ENCODE results near the gene DBET.
"Not testable (repeated sequence)": the region's sequence is repeated elsewhere in the genome, so short reads cannot be mapped to it uniquely, and the experiment has no call there.

Gene DBET

DNA sequence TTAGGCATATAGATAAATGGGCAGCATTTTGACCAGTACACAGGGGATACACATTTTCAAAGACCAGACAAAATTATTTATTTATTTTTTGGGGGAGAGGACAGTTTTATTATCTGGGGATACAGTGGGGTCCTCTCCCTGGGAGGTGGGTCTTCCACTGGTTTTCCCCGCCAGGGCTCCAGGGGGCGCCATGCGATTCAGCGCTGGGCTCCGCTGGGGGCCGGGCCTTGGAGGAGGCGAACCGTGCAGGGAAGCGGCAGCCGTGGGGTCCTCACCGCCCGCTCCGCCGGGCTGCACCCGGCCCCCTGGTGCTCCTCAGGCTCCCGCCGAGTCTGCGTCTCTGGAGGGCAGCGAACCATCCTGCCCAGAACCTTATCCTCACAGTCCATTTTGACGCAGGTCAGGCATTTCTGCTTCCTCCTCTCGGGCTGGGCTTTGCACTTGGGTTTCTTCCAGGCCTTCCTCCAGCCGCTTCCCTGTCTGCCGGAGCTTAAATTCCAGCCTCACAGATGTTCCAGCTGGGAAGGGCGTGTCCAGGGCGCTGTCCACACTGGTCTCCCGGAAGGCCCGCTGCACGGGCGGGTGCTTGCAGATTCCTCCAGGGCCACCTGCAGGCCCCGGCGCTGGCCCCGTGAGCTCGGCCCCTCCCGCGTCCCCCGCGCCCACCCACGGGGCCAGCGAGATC, 26.5 kb upstream of the DBET start:
- not testable (repeated sequence) for H3K4me2 ChIP-seq (ENCODE audit: insufficient read depth, low read length, poor library complexity, severe bottlenecking); H2BK120ac ChIP-seq (ENCODE audit: low read depth, low read length); H2AK5ac ChIP-seq (ENCODE audit: low read depth, low read length); H4K91ac ChIP-seq (ENCODE audit: low read depth, low read length, poor library complexity); H3K23ac ChIP-seq (ENCODE audit: low read depth, low read length, poor library complexity); H2BK15ac ChIP-seq (ENCODE audit: low read length); H4K8ac ChIP-seq (ENCODE audit: low read depth, low read length); H3K9me3 ChIP-seq (replicated peaks in 1 of 2; ENCODE audit: control insufficient read depth in 2 of 2, insufficient read depth in 1 of 2, low read depth in 1 of 2, low read length in 2 of 2); H3K4ac ChIP-seq (ENCODE audit: low read length); H3K4me3 ChIP-seq (ENCODE audit: low read length in 2 of 2); H3K9ac ChIP-seq (ENCODE audit: low read depth, low read length, poor library complexity); H3K27ac ChIP-seq (replicated peaks; ENCODE audit: low read length); H3K27me3 ChIP-seq (ENCODE audit: control insufficient read depth in 3 of 3, insufficient read depth in 3 of 3, low read depth in 1 of 3, low read length in 3 of 3); H3K18ac ChIP-seq (ENCODE audit: low read length); H3K4me1 ChIP-seq (ENCODE audit: control insufficient read depth in 2 of 2, insufficient read depth in 1 of 2, low read depth in 1 of 2, low read length in 2 of 2); H3K36me3 ChIP-seq (replicated peaks in 1 of 2; ENCODE audit: control insufficient read depth in 2 of 2, insufficient read depth in 2 of 2, low read length in 2 of 2); H2AFZ ChIP-seq (ENCODE audit: low read length); H3K14ac ChIP-seq (ENCODE audit: low read length); H2BK12ac ChIP-seq (ENCODE audit: low read length); H2BK5ac ChIP-seq (ENCODE audit: low read length); DNase-seq (ENCODE audit: low spot score); H3K79me1 ChIP-seq (ENCODE audit: low read depth, low read length)
- whole genome bisulfite sequencing, 2 donors (ENCODE audit: extremely low coverage in 2 of 2, insufficient read length in 2 of 2, insufficient replicate concordance in 1 of 2): no CpG with 5 or more reads among the region's 39 CpGs

DNA sequence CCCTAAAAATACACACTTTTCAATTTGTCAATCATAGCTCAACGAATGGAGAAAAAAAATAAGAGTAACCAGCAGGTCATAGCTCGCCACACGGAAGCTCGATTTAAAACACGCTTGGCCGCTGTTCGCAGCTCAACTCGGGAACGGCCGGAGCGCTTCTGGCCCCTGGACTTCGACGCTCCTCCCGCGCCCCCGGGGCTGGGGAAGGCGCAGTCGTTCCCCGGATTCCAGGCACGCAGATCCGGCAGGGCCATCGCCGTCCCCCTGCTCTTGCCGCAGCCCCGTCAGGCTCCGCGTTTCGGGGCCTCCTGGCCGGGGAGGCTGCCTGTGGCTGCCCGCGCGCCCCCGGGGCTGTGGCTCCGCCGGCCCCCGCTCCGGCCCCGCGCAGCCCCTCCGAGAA, 23.4 kb upstream of the DBET start:
- H3K23ac ChIP-seq (ENCODE audit: low read depth, low read length, poor library complexity); DNase-seq (ENCODE audit: low spot score); H3K79me1 ChIP-seq (ENCODE audit: low read depth, low read length); H3K4me1 ChIP-seq (ENCODE audit: control insufficient read depth in 2 of 2, insufficient read depth in 1 of 2, low read depth in 1 of 2, low read length in 2 of 2); H2BK120ac ChIP-seq (ENCODE audit: low read depth, low read length); H2AFZ ChIP-seq (ENCODE audit: low read length); H3K4me2 ChIP-seq (ENCODE audit: insufficient read depth, low read length, poor library complexity, severe bottlenecking); H3K4ac ChIP-seq (ENCODE audit: low read length); H2AK5ac ChIP-seq (ENCODE audit: low read depth, low read length); H4K8ac ChIP-seq (ENCODE audit: low read depth, low read length); H2BK15ac ChIP-seq (ENCODE audit: low read length); H2BK12ac ChIP-seq (ENCODE audit: low read length); H3K18ac ChIP-seq (ENCODE audit: low read length); H3K27ac ChIP-seq (replicated peaks; ENCODE audit: low read length); H3K14ac ChIP-seq (ENCODE audit: low read length); H3K9me3 ChIP-seq (replicated peaks in 1 of 2; ENCODE audit: control insufficient read depth in 2 of 2, insufficient read depth in 1 of 2, low read depth in 1 of 2, low read length in 2 of 2); H3K36me3 ChIP-seq (replicated peaks in 1 of 2; ENCODE audit: control insufficient read depth in 2 of 2, insufficient read depth in 2 of 2, low read length in 2 of 2); H3K4me3 ChIP-seq (ENCODE audit: low read length in 2 of 2); H3K9ac ChIP-seq (ENCODE audit: low read depth, low read length, poor library complexity); H3K27me3 ChIP-seq (ENCODE audit: control insufficient read depth in 3 of 3, insufficient read depth in 3 of 3, low read depth in 1 of 3, low read length in 3 of 3); H2BK5ac ChIP-seq (ENCODE audit: low read length); H4K91ac ChIP-seq (ENCODE audit: low read depth, low read length, poor library complexity): not testable (repeated sequence)
- no CpG with 5 or more reads among the region's 40 CpGs for WGBS, 2 donors (ENCODE audit: extremely low coverage in 2 of 2, insufficient read length in 2 of 2, insufficient replicate concordance in 1 of 2)

DNA sequence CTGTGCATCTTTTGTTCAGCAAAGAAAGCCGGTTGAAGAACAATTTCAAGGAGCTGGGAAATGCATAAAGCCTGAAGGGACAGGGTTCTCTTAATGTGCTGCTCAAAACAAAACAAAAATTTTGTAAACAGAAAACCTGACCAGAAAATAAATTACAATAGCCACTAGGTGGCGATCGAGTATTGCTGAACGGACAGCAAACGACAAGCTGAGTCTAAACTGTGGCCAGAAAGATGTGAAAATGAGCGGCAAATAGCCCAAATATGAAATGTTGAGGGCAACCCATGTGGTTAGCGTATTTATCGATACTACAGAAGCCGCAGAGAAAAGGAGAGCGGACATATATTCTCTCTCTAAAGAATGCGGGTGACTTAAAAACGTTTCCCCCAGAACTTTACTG, 16.7 kb upstream of the DBET start:
- H2AK5ac ChIP-seq (ENCODE audit: low read depth, low read length); H3K9ac ChIP-seq (ENCODE audit: low read depth, low read length, poor library complexity); H3K18ac ChIP-seq (ENCODE audit: low read length); H3K4ac ChIP-seq (ENCODE audit: low read length); H3K36me3 ChIP-seq (replicated peaks in 1 of 2; ENCODE audit: control insufficient read depth in 2 of 2, insufficient read depth in 2 of 2, low read length in 2 of 2); H2BK12ac ChIP-seq (ENCODE audit: low read length); DNase-seq (ENCODE audit: low spot score); H2BK5ac ChIP-seq (ENCODE audit: low read length); H3K4me3 ChIP-seq (ENCODE audit: low read length in 2 of 2); H4K8ac ChIP-seq (ENCODE audit: low read depth, low read length); H2AFZ ChIP-seq (ENCODE audit: low read length); H2BK120ac ChIP-seq (ENCODE audit: low read depth, low read length); H3K14ac ChIP-seq (ENCODE audit: low read length); H3K4me1 ChIP-seq (ENCODE audit: control insufficient read depth in 2 of 2, insufficient read depth in 1 of 2, low read depth in 1 of 2, low read length in 2 of 2); H4K91ac ChIP-seq (ENCODE audit: low read depth, low read length, poor library complexity); H3K27me3 ChIP-seq (ENCODE audit: control insufficient read depth in 3 of 3, insufficient read depth in 3 of 3, low read depth in 1 of 3, low read length in 3 of 3); H3K23ac ChIP-seq (ENCODE audit: low read depth, low read length, poor library complexity); H3K9me3 ChIP-seq (replicated peaks in 1 of 2; ENCODE audit: control insufficient read depth in 2 of 2, insufficient read depth in 1 of 2, low read depth in 1 of 2, low read length in 2 of 2); H3K27ac ChIP-seq (replicated peaks; ENCODE audit: low read length); H3K4me2 ChIP-seq (ENCODE audit: insufficient read depth, low read length, poor library complexity, severe bottlenecking); H3K79me1 ChIP-seq (ENCODE audit: low read depth, low read length); H2BK15ac ChIP-seq (ENCODE audit: low read length): not testable (repeated sequence)
- WGBS, 2 donors (ENCODE audit: extremely low coverage in 2 of 2, insufficient read length in 2 of 2, insufficient replicate concordance in 1 of 2): no CpG with 5 or more reads among the region's 12 CpGs

DNA sequence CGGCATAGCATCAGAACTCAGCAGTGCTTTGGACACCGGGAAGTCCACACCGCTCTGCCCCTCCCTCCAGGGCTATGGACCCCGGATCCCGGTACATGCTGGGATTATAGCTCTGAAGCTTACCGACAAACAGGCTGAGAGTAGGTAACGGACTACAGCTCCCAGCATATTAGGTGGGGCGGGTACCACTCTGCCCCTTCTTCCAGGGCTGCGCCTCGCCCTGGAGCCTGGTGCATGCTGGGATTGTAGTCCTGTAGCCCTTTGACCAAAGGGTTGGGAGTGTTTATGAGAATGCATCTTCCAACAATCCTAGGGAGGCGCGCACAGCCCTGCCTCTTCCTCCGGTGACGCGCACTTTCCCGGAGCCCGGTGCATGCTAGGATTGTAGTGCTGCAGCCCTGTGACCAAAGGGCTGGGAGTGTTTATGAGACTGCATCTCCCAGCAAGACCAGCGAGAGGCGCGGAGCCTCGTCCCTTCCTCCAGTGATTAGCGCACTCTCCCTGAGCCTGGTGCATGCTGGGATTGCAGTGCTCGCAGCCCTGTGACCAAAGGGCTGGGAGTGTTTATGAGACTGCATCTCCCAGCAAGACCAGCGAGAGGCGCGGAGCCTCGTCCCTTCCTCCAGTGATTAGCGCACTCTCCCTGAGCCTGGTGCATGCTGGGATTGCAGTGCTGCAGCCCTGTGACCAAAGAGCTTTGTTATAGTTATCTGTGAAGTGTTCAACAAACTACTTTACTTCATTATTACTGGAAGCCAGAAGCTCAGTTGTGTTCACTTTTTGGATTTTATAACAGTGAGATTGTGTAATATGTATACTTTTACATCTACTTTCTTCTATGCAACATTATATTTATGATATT, 14.7 kb upstream of the DBET start:
- H4K8ac ChIP-seq (ENCODE audit: low read depth, low read length); H2AK5ac ChIP-seq (ENCODE audit: low read depth, low read length); H2BK120ac ChIP-seq (ENCODE audit: low read depth, low read length); H3K9me3 ChIP-seq (replicated peaks in 1 of 2; ENCODE audit: control insufficient read depth in 2 of 2, insufficient read depth in 1 of 2, low read depth in 1 of 2, low read length in 2 of 2); H3K27ac ChIP-seq (replicated peaks; ENCODE audit: low read length); H3K18ac ChIP-seq (ENCODE audit: low read length); H2AFZ ChIP-seq (ENCODE audit: low read length); H2BK15ac ChIP-seq (ENCODE audit: low read length); H4K91ac ChIP-seq (ENCODE audit: low read depth, low read length, poor library complexity); H2BK12ac ChIP-seq (ENCODE audit: low read length); H3K27me3 ChIP-seq (ENCODE audit: control insufficient read depth in 3 of 3, insufficient read depth in 3 of 3, low read depth in 1 of 3, low read length in 3 of 3); H3K23ac ChIP-seq (ENCODE audit: low read depth, low read length, poor library complexity); H3K4me1 ChIP-seq (ENCODE audit: control insufficient read depth in 2 of 2, insufficient read depth in 1 of 2, low read depth in 1 of 2, low read length in 2 of 2); H3K79me1 ChIP-seq (ENCODE audit: low read depth, low read length); DNase-seq (ENCODE audit: low spot score); H3K4ac ChIP-seq (ENCODE audit: low read length); H2BK5ac ChIP-seq (ENCODE audit: low read length); H3K9ac ChIP-seq (ENCODE audit: low read depth, low read length, poor library complexity); H3K14ac ChIP-seq (ENCODE audit: low read length); H3K36me3 ChIP-seq (replicated peaks in 1 of 2; ENCODE audit: control insufficient read depth in 2 of 2, insufficient read depth in 2 of 2, low read length in 2 of 2); H3K4me3 ChIP-seq (ENCODE audit: low read length in 2 of 2); H3K4me2 ChIP-seq (ENCODE audit: insufficient read depth, low read length, poor library complexity, severe bottlenecking): not testable (repeated sequence)
- WGBS, 2 donors (ENCODE audit: extremely low coverage in 2 of 2, insufficient read length in 2 of 2, insufficient replicate concordance in 1 of 2): no CpG with 5 or more reads among the region's 28 CpGs
